HG02798 (cell line): Measurements from ENCODE around the gene ARHGAP25.

ENCODE experiments used
- ATAC-seq: cut with Tn5 transposase; IDR thresholded peaks from one replicate; pipeline ENCODE4 v1.9.1; 2021; ENCODE audit warnings: mild to moderate bottlenecking; ENCODE audit not compliant: unreplicated experiment, poor library complexity

ARHGAP25 gene

DNA sequence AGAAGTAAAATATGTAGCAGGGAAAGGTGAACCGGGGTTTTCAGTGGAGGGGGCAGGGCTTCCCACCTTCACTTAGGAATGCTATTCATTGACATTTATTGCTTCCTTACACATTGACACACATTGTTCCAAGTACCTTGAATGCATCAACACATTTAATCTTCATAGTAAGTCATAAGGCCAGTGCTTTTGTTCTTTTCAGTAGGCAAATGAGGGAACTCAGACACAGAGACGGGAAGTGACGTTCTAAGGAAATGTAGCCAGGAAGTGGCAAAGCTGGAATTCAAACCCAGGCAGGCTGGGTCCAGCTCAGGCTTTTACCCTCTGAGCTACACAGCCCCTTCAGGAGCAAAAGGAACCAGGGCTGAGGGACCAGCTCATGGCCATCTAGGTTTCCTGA, 115.9 kb downstream of the ARHGAP25 start:
- no peak for ATAC-seq

- ATAC-seq = no peak
These were observed 118.4 kb downstream of the ARHGAP25 start for GRCh38 chr2:68853035-68853434.

DNA sequence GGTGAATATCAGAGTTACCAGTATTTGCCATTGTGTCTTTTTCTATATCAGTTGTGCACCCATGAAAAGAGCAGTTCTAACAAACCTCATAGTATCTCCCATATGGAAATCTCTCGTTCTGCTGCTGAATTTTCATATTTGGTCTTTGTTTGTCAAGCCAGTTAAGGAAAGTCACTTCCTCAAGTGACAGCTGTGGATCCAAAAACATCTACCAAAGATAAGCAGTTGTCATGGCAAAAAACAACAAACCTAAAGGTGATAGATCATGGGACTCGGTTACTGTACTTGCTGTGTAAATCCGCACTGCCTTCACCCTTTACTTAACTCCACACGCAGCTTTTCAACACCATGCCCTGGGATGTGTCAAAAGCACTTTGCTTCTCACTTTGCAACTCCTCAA, 119.3 kb downstream of the ARHGAP25 start:
- no peak for ATAC-seq

GRCh38 chr2:68854476-68854875, 119.9 kb downstream of the ARHGAP25 start:
- ATAC-seq = no peak

DNA sequence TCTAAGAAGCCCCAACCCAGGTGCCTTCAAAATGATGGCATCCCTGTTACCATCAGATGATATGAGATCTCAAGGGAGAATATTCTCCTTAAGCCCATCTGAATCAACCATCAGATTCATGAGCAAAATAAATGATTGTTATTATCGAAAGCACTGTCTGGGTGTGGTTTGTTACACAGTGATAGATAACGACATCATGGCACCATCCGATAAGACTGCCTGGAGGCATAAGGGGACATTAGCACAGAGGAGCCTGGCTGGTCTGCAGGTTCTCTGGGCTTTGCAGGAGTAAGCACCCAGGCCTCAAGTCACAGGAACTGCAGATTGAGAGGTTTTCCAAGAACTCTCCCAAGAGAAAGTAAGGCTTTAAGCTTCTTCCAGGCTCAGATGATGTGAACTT, 120.9 kb downstream of the ARHGAP25 start:
- no peak for ATAC-seq

- ATAC-seq = no peak
These were observed 122.7 kb downstream of the ARHGAP25 start for GRCh38 chr2:68857202-68857845.

GRCh38 chr2:68857855-68858456, 123.3 kb downstream of the ARHGAP25 start:
- no peak for ATAC-seq

GRCh38 chr2:68860111-68860510, 125.5 kb downstream of the ARHGAP25 start:
- ATAC-seq = no peak

GRCh38 chr2:68861330-68861729, 126.7 kb downstream of the ARHGAP25 start:
- no peak for ATAC-seq

DNA sequence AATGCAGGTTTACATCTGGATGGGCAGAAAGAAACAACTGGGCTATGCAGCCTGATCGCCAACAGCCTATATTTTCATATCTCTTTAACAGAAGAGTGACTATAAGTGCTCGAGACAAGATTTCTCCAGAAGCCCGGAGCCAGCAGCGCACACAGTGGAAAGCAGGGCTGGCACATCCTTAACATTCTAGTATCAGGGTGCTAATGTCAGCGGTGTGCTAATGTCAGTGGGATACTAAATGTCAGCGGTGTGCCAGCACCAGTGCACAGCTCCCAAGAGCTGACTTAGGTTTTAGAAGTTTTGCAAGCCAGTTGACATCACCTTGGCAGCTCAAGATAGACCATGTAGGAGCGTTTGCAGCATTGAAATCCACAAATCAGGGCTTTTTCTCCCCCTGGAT, 128.3 kb downstream of the ARHGAP25 start:
- ATAC-seq = no peak

- ATAC-seq = no peak
These were observed 129.4 kb downstream of the ARHGAP25 start for GRCh38 chr2:68863996-68864395.

- ATAC-seq = no peak
These were observed 130.5 kb downstream of the ARHGAP25 start for GRCh38 chr2:68865108-68865507.

GRCh38 chr2:68870215-68870614, 135.6 kb downstream of the ARHGAP25 start:
- no peak for ATAC-seq

GRCh38 chr2:68871159-68871764, 136.7 kb downstream of the ARHGAP25 start, which contains the start of gene BMP10:
Gene BMP10 (minus strand): TSS chr2:68871397. CDS start chr2:68871358, 39 bp downstream.
- no peak for ATAC-seq
